Measurements from ENCODE around the gene PHB1.
A peak's percentile ranks its signal among the peaks of the same experiment; 100 is the strongest.

Gene PHB1

GRCh38 chr17:49414622-49415350 lies at the start of gene PHB1:
TSS of gene PHB1 (minus strand) at chr17:49414882. CDS start at chr17:49413264, 1,618 bp downstream.
- DNase-seq (ENCODE audit: low read depth) = peak; percentile 89

- no peak for DNase-seq (ENCODE audit: low read depth)
Observed at GRCh38 chr17:49464049-49464448, 49.4 kb upstream of the PHB1 start.

- DNase-seq (ENCODE audit: low read depth) = no peak
Observed at GRCh38 chr17:49461580-49461979, 46.9 kb upstream of the PHB1 start.

- no peak for DNase-seq (ENCODE audit: low read depth)
Observed at GRCh38 chr17:49460401-49460800, 45.7 kb upstream of the PHB1 start.

GRCh38 chr17:49459401-49459984 lies 44.8 kb upstream of the PHB1 start:
- DNase-seq (ENCODE audit: low read depth) = no peak

- no peak for DNase-seq (ENCODE audit: low read depth)
Observed at GRCh38 chr17:49457564-49458535, 43.2 kb upstream of the PHB1 start.

GRCh38 chr17:49456183-49456965 lies 41.7 kb upstream of the PHB1 start:
- DNase-seq (ENCODE audit: low read depth) = no peak

GRCh38 chr17:49455272-49455861 lies 40.7 kb upstream of the PHB1 start:
- DNase-seq (ENCODE audit: low read depth) = no peak

GRCh38 chr17:49454050-49454449 lies 39.4 kb upstream of the PHB1 start:
- DNase-seq (ENCODE audit: low read depth) = no peak

- DNase-seq (ENCODE audit: low read depth) = no peak
Observed at GRCh38 chr17:49452661-49453060, 38.0 kb upstream of the PHB1 start.

- DNase-seq (ENCODE audit: low read depth) = no peak
Observed at GRCh38 chr17:49452201-49452600, 37.5 kb upstream of the PHB1 start.

- no peak for DNase-seq (ENCODE audit: low read depth)
Observed at GRCh38 chr17:49450735-49451134, 36.1 kb upstream of the PHB1 start.

- DNase-seq (ENCODE audit: low read depth) = no peak
Observed at GRCh38 chr17:49450181-49450580, 35.5 kb upstream of the PHB1 start.

GRCh38 chr17:49447628-49448302 lies 33.1 kb upstream of the PHB1 start:
- no peak for DNase-seq (ENCODE audit: low read depth)

GRCh38 chr17:49445591-49445990 lies 30.9 kb upstream of the PHB1 start:
- DNase-seq (ENCODE audit: low read depth) = no peak

- DNase-seq (ENCODE audit: low read depth) = no peak
Observed at GRCh38 chr17:49444384-49444783, 29.7 kb upstream of the PHB1 start.

GRCh38 chr17:49443862-49444261 lies 29.2 kb upstream of the PHB1 start:
- DNase-seq (ENCODE audit: low read depth) = no peak

- DNase-seq (ENCODE audit: low read depth) = no peak
Observed at GRCh38 chr17:49442041-49442440, 27.4 kb upstream of the PHB1 start.

- DNase-seq (ENCODE audit: low read depth) = no peak
Observed at GRCh38 chr17:49441578-49441977, 26.9 kb upstream of the PHB1 start.

GRCh38 chr17:49440581-49440980 lies 25.9 kb upstream of the PHB1 start:
- DNase-seq (ENCODE audit: low read depth) = no peak

Measured in HS-27A (cell line).